ENCODE results near the gene PDLIM7.

Gene PDLIM7

GRCh38 chr5:177473443-177474001 is 23.9 kb downstream of the PDLIM7 start, which contains the start of gene DBN1:
TSS of gene DBN1 (minus strand) at chr5:177473634. CDS start at chr5:177473521, 113 bp downstream.
- peak in 1 of 2 donors; percentile 41 for DNase-seq (ENCODE audit: low read depth in 2 of 2)

DNA sequence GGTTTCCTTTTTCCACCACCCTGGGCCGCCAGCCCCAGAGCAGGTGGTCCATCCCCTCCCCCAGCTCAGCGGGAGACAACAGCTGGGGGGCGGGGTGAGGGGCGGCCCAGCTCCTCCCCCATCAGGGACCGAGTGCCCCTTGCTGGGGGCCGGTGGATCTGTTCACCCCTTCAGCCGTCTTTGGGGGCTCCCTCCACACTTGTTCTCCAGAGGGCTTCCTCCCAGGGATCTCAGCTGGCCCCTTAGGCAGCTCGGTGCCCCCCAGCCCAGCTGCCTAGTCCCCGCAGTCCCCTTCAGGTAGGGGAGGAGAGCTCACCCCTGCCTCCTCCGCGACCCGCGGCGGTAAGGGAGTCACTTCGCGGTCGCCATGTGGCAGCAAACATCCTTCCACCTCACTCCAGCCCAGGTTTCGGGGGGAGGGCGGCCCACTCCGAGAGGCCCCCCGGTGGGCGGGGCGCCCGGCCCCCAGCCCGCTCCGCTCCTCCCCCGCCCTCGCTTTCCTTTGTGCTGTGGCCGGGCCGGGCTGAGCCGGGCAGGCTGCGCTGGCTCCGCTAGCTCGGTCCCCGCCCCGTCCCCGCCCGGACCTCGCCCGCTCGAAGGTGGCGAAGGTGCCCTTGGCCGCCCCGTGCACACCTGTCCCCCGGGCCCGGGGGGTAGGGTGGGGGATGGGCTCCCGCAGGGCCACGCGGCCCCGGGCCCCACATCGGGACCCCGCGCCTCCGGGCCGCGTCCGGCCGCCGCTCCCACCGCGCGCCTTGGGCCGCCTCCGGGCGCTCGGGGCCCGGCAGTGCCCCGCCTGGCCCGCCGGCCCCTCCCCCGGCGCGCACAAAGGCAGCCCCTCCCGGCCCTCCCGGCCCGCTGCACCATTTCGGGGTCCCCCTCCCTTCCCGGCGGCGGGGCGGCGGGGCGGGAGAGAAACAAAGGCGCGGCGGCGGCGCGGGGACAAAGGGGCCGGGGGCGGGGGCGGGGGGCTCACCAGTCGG is 24.7 kb downstream of the PDLIM7 start:
- DNase-seq (ENCODE audit: low read depth in 2 of 2): peak; percentile 74 to 85

GRCh38 chr5:177471610-177472356 is 25.6 kb downstream of the PDLIM7 start:
- peak; percentile 50 to 56 for DNase-seq (ENCODE audit: low read depth in 2 of 2)

- DNase-seq (ENCODE audit: low read depth in 2 of 2): no peak
These were observed 26.5 kb downstream of the PDLIM7 start for GRCh38 chr5:177470759-177471536.

- DNase-seq (ENCODE audit: low read depth in 2 of 2): no peak
These were observed 27.5 kb downstream of the PDLIM7 start for GRCh38 chr5:177469750-177470525.

GRCh38 chr5:177468685-177469628 is 28.4 kb downstream of the PDLIM7 start:
- no peak for DNase-seq (ENCODE audit: low read depth in 2 of 2)

GRCh38 chr5:177468329-177468684 is 29.1 kb downstream of the PDLIM7 start:
- DNase-seq (ENCODE audit: low read depth in 2 of 2): no peak

DNA sequence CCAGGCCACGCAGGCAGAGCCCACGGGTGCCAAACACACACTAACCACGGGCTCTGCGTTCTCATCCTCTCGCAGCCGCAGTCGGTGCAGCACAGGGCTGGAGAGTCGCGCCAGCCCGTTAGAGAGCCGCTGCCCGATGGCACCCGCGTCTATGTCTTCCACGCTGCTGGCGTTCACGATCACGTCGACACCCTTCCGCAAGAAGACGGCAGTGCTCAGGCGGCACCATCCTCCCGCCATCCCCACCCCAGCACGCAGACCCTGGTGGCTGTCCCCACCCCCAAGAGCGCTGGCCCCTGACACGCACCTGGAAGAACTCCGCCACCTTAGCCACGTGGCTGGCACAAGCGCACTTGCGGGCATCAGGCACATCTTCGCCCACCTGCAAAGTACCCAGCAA is 30.0 kb downstream of the PDLIM7 start:
- no peak for DNase-seq (ENCODE audit: low read depth in 2 of 2)

- no peak for DNase-seq (ENCODE audit: low read depth in 2 of 2)
These were observed 30.5 kb downstream of the PDLIM7 start for GRCh38 chr5:177466861-177467260.

DNA sequence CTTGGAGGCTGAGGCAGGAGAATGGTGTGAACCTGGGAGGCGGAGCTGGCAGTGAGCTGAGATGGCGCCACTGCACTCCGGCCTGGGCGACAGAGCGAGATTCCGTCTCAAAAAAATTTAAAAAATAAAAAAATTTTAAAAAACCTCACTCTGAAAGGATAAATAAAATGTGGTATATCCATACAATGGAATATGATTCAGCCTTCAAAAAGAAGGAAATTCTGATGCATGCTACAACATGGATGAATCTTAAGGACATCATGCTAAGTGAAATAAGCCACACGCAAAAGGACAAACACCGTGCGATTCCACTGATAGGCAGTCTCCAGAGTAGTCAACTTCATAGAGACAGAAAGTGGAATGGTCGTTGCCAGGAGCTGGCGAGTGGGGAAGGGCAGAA is 32.4 kb downstream of the PDLIM7 start:
- DNase-seq (ENCODE audit: low read depth in 2 of 2): no peak

DNA sequence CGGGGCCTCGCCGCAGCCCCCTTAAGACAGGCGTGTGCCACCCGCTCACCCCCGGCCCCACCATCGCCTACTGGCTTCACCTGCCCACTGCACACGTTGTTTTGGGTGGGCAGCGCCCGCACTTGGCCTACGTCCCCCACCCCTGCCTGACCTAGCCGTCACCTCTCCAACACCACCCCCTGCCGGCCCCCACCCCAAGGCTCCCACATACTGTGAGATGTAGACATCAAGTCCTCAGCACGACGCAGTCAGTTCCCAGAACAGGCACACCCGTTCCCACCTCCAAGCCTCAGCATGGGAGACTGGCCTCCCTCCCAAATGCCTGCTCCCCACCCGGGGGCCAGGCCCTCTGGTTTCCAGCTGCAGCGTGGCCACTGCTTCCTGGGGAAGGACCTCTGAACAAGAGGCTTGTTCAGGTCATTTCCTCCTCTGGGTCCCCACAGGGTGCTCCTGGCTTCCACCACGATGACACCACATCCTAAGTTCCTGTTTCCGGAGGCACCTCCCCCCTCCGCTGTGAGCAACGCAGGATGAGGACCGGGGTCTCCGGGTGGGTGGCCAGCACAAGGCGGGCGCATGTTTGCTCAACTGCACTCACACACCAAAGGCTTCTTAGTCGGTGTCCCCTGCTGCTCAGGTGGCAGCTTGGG is 35.3 kb downstream of the PDLIM7 start:
- DNase-seq (ENCODE audit: low read depth in 2 of 2): no peak

GRCh38 chr5:177459819-177460628 is 37.4 kb downstream of the PDLIM7 start:
- DNase-seq (ENCODE audit: low read depth in 2 of 2): no peak

DNA sequence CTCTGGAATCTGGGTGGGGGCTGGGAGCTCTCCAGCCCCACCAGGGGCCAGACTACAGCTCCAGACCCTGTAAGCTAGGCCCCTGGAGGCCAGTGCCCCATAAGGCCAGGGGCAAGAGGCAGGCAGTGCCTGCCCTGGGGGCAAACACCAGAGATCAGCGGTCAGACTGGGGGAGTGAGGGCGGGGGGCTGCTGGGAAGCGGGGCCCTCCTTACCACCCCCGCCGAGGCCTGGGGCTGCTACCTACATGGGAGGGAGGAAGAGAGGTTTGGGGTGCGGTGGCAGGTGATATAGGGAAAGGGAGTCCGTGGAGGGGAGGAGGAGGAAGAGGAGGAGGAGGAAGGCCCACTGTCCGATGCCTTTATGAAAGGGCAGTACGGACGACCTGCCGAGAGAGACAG is 38.0 kb downstream of the PDLIM7 start:
- DNase-seq (ENCODE audit: low read depth in 2 of 2): no peak

- DNase-seq (ENCODE audit: low read depth in 2 of 2): no peak
These were observed 38.5 kb downstream of the PDLIM7 start for GRCh38 chr5:177458912-177459350.

DNA sequence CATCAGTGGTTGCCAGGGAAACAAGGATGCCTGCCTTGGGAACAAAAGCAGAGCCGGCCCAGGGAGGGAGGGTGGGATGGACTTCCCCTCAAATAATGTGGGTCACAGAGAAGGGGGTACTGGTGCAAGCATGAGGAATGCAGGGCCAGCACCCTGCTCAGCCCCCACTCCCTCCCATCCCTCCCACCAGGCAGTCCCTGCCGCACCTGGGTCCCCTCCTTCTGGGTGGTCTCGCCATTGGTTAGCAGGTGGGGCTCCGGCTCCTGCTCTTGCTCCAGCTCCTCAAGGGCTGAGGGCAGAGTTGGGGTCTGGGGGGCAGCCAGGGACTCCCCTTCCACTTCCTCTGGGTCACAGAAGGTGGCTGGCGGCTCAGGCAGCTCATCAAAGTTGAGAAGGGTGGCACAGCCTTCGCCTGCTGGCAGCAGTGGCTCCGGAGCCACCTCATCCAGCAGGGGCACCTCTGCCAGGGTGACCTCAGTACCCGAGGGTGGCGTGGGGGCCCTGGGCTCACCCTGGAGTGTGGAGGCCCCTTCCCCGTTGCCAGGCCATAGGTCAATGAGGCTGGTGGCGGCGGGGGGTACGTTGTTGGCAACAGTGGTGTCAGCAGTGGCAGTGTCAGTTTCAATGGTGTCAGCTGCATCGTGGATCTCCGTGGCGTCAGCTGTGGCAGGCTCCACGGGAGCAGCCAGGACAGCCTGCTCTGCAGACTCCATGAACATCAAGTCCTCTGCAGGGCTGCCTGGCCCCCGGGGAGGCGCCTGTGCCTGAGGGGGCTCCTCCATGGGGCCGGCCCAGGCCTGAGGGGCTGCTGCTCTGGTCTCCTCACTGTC is 39.3 kb downstream of the PDLIM7 start:
- no peak for DNase-seq (ENCODE audit: low read depth in 2 of 2)

DNA sequence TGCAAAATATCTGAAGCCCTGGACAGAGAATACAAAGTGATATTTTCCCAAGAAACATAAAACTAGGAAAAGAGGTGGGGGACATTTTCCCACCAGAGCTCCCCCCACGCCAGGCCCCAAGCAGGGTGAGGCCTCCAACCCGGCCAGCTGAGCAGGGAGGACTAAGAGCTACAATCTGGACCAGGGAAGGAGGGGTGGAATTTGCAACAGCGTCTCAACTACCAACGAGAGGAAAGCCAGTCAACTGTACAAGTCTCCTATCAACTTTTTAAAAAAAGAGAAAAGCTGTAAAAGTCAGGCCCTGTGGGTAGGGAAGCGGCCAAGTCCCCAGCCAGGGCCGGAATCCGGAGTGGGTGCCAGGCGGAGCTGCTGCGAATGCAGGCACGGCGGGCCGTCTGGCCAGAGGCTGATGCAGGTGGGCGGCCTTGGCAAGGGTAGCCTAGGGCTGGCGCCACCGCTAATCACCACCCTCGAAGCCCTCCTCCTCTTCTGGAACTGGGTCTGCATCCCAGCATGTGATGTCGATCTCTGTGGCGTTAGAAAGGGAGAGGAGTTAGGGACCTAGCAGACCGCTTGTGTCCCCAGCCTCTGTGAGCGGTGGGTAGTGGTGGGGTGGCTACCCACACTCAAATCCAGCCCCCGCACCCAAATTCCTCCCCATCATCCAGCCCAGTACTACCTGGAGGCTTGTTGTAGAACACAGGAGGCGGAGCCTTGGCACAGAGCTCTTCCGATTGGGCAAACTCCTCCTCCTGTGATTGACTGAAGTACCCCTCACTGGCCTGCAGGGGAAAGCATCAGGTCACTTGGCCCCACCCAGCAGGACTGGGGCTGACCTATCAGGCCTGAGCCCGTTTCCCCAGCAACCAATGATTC is 40.2 kb downstream of the PDLIM7 start:
- no peak for DNase-seq (ENCODE audit: low read depth in 2 of 2)

Measured in stimulated activated CD8-positive, alpha-beta memory T cell treated with anti-CD3 and anti-CD28 coated beads, Interleukin-2, amount 100 ng/mL, for 48 hours (primary cell).